C4-2B (cell line): ENCODE measurements around the gene PEBP1.

ENCODE experiments used
- CTCF ChIP-seq: fragments of 450-650 bp; conservative IDR thresholded peaks from 2 replicates; pipeline ENCODE4 v1.5.1; 2017; ENCODE audit warnings: mild to moderate bottlenecking
- ZFX ChIP-seq: fragments of 450-650 bp; IDR thresholded peaks from 2 replicates; pipeline ENCODE4 v1.6.1; 2017

DNA sequence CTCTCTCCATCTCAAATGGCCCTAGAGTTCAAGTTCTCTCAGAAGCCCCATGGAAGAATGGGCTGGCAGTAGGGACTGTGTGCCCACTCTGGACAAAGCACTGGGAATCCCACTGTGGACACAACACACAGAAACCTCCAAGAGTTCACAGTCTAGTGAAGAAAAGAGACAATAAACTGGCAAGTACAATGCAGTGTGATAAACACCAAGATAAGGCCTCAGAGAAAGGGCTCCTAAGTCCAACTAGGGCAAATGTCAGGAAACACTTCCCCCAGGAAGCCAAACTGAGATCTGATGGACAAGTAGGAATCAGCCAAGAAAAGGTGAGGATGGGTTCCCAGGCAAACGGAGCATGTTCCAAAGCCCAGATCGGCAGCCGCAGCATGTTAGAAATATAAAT is 37.5 kb upstream of the PEBP1 start:
- no peak for TF ChIP-seq CTCF
- TF ChIP-seq ZFX, result no peak
